ENCODE results near the gene ABCA3. TPM values are rescaled to one million over a fixed set of nuclear protein-coding genes. Genes with fewer than 3 reads are reported as not detected.

ABCA3 gene
- total and polyA plus RNA-seq, 2 donors (not counting 1 experiment from before 2014, with no cell fraction given): 3.1 to 5.1 TPM

DNA sequence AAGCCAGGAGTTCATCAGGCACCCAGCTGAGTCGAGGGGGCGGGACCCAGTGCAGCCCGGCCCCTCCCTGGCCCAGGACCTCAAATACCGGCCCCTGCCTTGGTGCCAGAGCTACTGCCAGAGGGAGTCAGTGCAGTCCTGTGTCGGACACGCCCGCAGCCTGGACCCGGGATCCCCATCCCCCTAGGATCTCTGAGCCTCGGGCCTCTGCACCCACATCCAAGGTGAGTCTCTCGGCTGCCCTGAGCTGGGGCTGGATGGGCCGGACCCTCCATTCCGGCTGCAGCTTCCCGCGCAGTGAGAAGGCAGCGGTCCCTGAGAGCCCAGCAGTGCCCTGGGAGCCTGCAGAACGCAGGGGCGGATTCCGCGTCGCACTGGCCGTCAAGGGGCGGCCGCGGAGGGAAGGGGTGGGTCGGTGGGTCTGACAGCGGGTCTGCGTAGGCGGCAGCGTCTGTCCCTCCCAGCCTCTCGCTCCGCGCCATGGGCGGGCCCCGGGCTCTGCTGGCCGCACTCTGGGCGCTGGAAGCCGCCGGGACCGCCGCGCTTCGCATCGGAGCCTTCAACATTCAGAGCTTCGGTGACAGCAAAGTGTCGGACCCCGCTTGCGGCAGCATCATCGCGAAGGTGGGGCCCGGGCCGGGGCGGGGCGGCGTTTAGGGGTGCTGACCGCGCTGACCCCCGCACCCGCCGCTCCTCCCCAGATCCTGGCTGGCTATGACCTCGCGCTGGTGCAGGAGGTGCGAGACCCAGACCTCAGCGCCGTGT is 104.0 kb downstream of the ABCA3 start, which contains the start of gene DNASE1L2:
Gene DNASE1L2, plus strand, starts transcription at position 108 of the 765 bp plus-strand sequence. Its CDS starts 373 bp downstream, at position 481.
- H3K4me2 ChIP-seq (replicated peaks; ENCODE audit: low read depth, low read length, poor library complexity, severe bottlenecking): peak within 1 kb of the TSS; percentile 37
- H3K4me3 Mint-ChIP-seq: no peak within 1 kb of the TSS
- intact Hi-C loops (cut with micrococcal nuclease): no loop called here
- no peak within 1 kb of the TSS for H3K4me3 ChIP-seq (ENCODE audit: control extremely low read depth in 1 of 5, extremely low read depth in 1 of 5, insufficient read depth in 1 of 5, low read depth in 2 of 5, low read length in 4 of 5)
- peaks cover 3% of the 10 kb centered on the region for H3K27me3 Mint-ChIP-seq
- CTCF ChIA-PET: no interaction called here
- POLR2A ChIA-PET: interaction anchor here (0.6 to 1.4 kb wide), 2 partner anchors 15 to 18 kb away, joined by 4 to 6 read pairs; partner anchors contain the start of gene ECI1
- no peak for ATAC-seq (ENCODE audit: low read depth)
- H3K9me3 ChIP-seq (ENCODE audit: control extremely low read depth in 1 of 3, control insufficient read depth in 2 of 3, insufficient read depth in 1 of 3, low read length in 2 of 3): peaks cover 0 to 5% (median 0%) of the 10 kb centered on the region in 3 donors
- H3K9me3 Mint-ChIP-seq (ENCODE audit: insufficient read depth): no peaks in the 10 kb centered on the region
- H3K27me3 ChIP-seq (replicated peaks in 1 of 4; ENCODE audit: control extremely low read depth in 1 of 4, control insufficient read depth in 3 of 4, insufficient read depth in 4 of 4, low read length in 3 of 4): peaks cover 0 to 27% (median 11%) of the 10 kb centered on the region in 4 experiments
- H3K4me1 Mint-ChIP-seq: peaks cover 1% of the 10 kb centered on the region
- H3K79me2 ChIP-seq (ENCODE audit: control insufficient read depth, insufficient read depth, low read length): no peaks in the 10 kb centered on the region
- H3K27ac Mint-ChIP-seq: no peak within 1 kb of the TSS
- H2AFZ ChIP-seq (ENCODE audit: insufficient read depth, low read depth, low read length, poor library complexity, severe bottlenecking): no peak within 1 kb of the TSS
- no peak for DNase-seq
- whole genome bisulfite sequencing (ENCODE audit: insufficient coverage): 24% methylated on average over 64 of the region's 64 CpGs
- peaks cover 12 to 15% of the 10 kb centered on the region in 2 donors for H3K4me1 ChIP-seq (ENCODE audit: control insufficient read depth in 2 of 2, insufficient read depth in 2 of 2, low read length in 2 of 2)
- H3K9ac ChIP-seq (ENCODE audit: low read length): no peak within 1 kb of the TSS
- no peak within 1 kb of the TSS for H3K27ac ChIP-seq (ENCODE audit: low read length in 2 of 2)
- no peak for TF ChIP-seq EZH2 (IDR thresholded peaks at IDR 0.05; ENCODE audit: borderline replicate concordance, insufficient read depth, low read depth, low read length, poor library complexity, severe bottlenecking)
- TF ChIP-seq, protein P1, sequence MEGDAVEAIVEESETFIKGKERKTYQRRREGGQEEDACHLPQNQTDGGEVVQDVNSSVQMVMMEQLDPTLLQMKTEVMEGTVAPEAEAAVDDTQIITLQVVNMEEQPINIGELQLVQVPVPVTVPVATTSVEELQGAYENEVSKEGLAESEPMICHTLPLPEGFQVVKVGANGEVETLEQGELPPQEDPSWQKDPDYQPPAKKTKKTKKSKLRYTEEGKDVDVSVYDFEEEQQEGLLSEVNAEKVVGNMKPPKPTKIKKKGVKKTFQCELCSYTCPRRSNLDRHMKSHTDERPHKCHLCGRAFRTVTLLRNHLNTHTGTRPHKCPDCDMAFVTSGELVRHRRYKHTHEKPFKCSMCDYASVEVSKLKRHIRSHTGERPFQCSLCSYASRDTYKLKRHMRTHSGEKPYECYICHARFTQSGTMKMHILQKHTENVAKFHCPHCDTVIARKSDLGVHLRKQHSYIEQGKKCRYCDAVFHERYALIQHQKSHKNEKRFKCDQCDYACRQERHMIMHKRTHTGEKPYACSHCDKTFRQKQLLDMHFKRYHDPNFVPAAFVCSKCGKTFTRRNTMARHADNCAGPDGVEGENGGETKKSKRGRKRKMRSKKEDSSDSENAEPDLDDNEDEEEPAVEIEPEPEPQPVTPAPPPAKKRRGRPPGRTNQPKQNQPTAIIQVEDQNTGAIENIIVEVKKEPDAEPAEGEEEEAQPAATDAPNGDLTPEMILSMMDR (IDR thresholded peaks at IDR 0.05): no peak
- peaks cover 0 to 37% of the 10 kb centered on the region in 2 experiments for H3K36me3 ChIP-seq (replicated peaks in 1 of 2; ENCODE audit: control extremely low read depth in 1 of 2, control insufficient read depth in 1 of 2, extremely low read depth in 1 of 2, insufficient read depth in 2 of 2, low read length in 1 of 2)
- peaks cover 14% of the 10 kb centered on the region for H4K20me1 ChIP-seq (ENCODE audit: control insufficient read depth, insufficient read depth, low read length, poor library complexity, severe bottlenecking)

Measured in B cell (primary cell).